ENCODE results near the gene KRIT1.

GRCh38 chr7:92192326-92192725, 53.4 kb downstream of the KRIT1 start:
- TF ChIP-seq POLR2AphosphoS5 (IDR thresholded peaks at IDR 0.05; ENCODE audit: insufficient read depth, low read depth, low read length) = no peak
- TF ChIP-seq CTCF (IDR thresholded peaks at IDR 0.05; ENCODE audit: extremely low read depth in 1 of 2, insufficient read depth in 1 of 2, low read depth in 1 of 2, low read length in 2 of 2) = no peak
- no peak for TF ChIP-seq EZH2 (IDR thresholded peaks at IDR 0.05; ENCODE audit: borderline replicate concordance, low read depth, low read length, severe bottlenecking)
